Skeletal muscle satellite cell (primary cell): Measurements from ENCODE around the gene STK24.

Experiments
- H3K27me3 ChIP-seq: 2 replicates; pipeline ENCODE4 v1.7.0; 2013; ENCODE audit warnings: low read length; ENCODE audit not compliant: control insufficient read depth, insufficient read depth
- H3K36me3 ChIP-seq: 2 replicates; pipeline ENCODE4 v1.7.0; 2013; ENCODE audit warnings: mild to moderate bottlenecking, control low read depth, low read length; ENCODE audit not compliant: insufficient read depth
- H3K4me1 ChIP-seq: 2 replicates; pipeline ENCODE4 v1.7.0; 2013; ENCODE audit warnings: low read length; ENCODE audit not compliant: control insufficient read depth, insufficient read depth
- H3K4me2 ChIP-seq: 2 replicates; pipeline ENCODE4 v1.7.0; 2013; ENCODE audit warnings: mild to moderate bottlenecking, low read length
- H3K4me3 ChIP-seq: 2 replicates; pipeline ENCODE4 v1.7.0; 2013; ENCODE audit warnings: low read length
- H3K9ac ChIP-seq: 2 replicates; pipeline ENCODE4 v1.7.0; 2013; ENCODE audit warnings: mild to moderate bottlenecking, low read depth, low read length, moderate library complexity
- H3K9me3 ChIP-seq: replicated peaks from 2 replicates; pipeline ENCODE4 v1.7.0; 2013; ENCODE audit warnings: mild to moderate bottlenecking, control low read depth, low read length

STK24 gene

DNA sequence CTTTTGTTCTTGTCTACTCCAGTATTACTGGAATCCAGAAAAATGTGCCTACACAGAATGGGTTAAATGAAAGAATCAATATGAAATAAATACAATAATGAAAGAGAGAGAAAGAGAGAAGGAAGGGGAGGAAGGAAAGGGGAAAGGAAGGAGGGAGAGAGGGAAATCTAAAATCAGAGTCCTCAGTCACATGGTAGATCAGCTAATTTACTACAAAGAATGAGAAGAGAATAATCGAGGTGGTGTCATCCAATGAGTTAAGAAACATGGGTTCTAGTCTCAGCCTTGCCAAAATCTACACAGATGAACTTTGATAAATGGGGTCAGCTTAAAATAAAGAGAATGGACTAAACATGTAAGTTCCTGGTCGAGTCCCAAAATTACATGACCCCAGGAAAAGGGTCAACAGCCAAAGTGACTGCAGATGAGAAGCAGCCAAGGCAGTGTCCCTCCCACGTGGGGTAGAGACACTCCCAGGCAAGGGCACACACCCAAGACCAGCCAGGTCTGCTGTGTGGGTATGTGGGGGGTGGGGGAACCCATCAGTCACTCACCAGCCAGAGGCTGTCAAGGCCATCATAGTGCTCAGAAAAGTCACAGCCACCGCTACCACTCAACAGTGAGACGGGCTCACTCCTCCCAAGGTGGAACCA is 103.6 kb downstream of the STK24 start:
- Histone ChIP-seq H3K4me1 (peaks cover 36% of the 10 kb centered on the region), H3K4me2 (no peak overlapping the region), H3K9me3 (no peaks in the 10 kb centered on the region), H3K9ac (no peak overlapping the region), H3K4me3 (no peak overlapping the region), H3K27me3 (no peaks in the 10 kb centered on the region), H3K36me3 (peaks cover 41% of the 10 kb centered on the region)

- Histone ChIP-seq H3K27me3 (no peaks in the 10 kb centered on the region), H3K9me3 (no peaks in the 10 kb centered on the region), H3K9ac (no peak overlapping the region), H3K36me3 (peaks cover 48% of the 10 kb centered on the region), H3K4me1 (peaks cover 24% of the 10 kb centered on the region), H3K4me3 (no peak overlapping the region), H3K4me2 (no peak overlapping the region)
These were observed 105.0 kb downstream of the STK24 start for GRCh38 chr13:98471934-98472333.

- no peak overlapping the region for H3K4me3 ChIP-seq
- peaks cover 14% of the 10 kb centered on the region for H3K4me1 ChIP-seq
- no peak overlapping the region for H3K4me2 ChIP-seq
- peaks cover 53% of the 10 kb centered on the region for H3K36me3 ChIP-seq
- no peaks in the 10 kb centered on the region for H3K27me3 ChIP-seq
- H3K9ac ChIP-seq = no peak overlapping the region
- no peaks in the 10 kb centered on the region for H3K9me3 ChIP-seq
These were observed 106.0 kb downstream of the STK24 start for GRCh38 chr13:98470920-98471319.

- Histone ChIP-seq H3K36me3 (peaks cover 59% of the 10 kb centered on the region), H3K4me1 (peaks cover 5% of the 10 kb centered on the region), H3K9me3 (no peaks in the 10 kb centered on the region)
These were observed 108.0 kb downstream of the STK24 start for GRCh38 chr13:98468929-98469328.

DNA sequence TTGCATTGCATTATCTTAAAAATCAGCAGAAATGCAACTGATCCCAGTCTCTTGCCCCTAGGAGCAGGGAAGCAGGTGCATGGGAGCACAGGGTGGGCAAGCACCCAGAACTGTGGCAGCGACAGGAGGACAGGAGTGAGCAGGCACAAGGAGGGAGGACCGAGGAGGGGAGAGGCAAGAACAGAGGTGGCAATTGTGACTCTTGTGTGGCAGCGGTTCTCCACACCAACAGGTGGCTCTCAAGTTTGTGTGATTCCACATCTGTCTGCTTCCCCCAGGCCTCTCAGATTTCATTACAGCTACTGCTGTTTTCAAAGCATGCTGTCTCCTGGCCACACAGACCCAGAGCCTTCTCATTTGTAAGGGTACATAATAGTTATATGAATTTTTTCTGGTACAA is 108.5 kb downstream of the STK24 start:
- peaks cover 56% of the 10 kb centered on the region for H3K36me3 ChIP-seq

More at GRCh38 chr13:98468929-98469328, 108.0 kb downstream of the STK24 start:
- Histone ChIP-seq H3K9ac (no peak overlapping the region), H3K4me2 (no peak overlapping the region), H3K27me3 (no peaks in the 10 kb centered on the region), H3K4me3 (no peak overlapping the region)

DNA sequence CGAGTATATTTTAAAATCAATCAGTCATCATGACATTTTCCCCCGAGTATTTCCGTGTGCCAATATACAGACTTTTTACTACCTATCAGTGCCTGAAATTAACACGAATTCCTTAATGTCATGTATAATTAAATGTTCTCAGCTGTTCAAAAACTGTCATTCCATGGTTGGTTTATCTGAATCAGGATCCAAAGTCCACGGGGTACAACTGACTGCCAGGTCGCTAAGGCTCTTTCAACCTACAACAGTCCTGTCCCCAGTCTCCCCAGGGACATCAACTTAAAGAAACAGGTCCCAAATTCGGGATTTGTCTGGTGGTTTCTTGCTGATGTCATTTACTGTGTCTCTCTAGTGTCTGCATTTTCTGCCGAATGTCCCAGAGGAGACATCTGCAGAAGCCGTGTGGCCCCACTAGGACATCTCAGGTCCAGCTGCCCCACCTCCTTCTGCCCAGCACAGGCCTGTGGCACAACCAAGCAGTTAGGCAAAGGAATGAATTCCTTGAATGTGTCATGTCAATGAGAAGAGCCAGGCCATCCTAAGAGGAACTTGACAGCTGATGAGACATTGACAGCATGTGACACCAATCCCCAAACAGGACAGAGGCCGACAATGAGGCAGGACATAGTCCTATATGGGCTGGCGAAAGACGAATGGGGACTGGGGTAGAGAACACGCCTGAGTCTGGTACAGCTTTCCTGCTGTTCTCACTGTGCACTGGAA is 109.5 kb downstream of the STK24 start:
- Histone ChIP-seq H3K4me1 (peaks cover 5% of the 10 kb centered on the region), H3K4me2 (no peak overlapping the region), H3K36me3 (peaks cover 59% of the 10 kb centered on the region)

More for the DNA sequence above, 108.5 kb downstream of the STK24 start:
- H3K9ac ChIP-seq = no peak overlapping the region
- no peak overlapping the region for H3K4me2 ChIP-seq
- no peaks in the 10 kb centered on the region for H3K27me3 ChIP-seq
- no peaks in the 10 kb centered on the region for H3K9me3 ChIP-seq
- H3K4me3 ChIP-seq = no peak overlapping the region
- H3K4me1 ChIP-seq = peaks cover 5% of the 10 kb centered on the region

DNA sequence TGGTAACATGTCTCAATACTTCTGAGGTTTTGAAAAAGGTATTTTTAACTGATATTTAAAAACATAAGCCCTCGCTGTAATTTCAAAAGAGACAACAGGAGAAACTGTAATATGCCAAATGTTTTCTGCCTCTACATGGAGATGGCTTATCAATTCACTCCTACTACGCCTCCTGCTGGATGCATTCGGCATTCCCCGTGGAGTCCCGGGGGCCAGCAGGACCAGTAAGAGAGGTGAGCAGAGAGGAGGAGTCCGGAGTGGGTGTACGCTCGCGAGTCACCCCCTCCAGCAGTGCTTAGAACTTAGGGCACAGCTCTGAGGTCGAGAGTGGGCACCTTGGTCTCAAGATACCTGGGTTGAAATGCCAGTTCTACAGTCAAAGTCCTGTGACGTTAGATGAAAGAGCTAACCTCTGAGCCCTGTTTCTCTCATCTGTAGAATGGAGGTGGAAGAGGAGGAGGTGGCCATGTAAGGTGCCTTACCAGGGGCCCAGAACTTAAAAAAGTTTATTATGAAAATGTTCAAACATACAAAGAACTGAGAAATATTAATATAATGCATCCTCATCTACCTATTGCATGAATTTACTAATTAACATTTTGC is 110.2 kb downstream of the STK24 start:
- Histone ChIP-seq H3K9me3 (no peaks in the 10 kb centered on the region), H3K4me1 (peaks cover 5% of the 10 kb centered on the region), H3K36me3 (peaks cover 56% of the 10 kb centered on the region), H3K4me2 (no peak overlapping the region), H3K9ac (no peak overlapping the region), H3K4me3 (no peak overlapping the region), H3K27me3 (no peaks in the 10 kb centered on the region)

More for the DNA sequence above, 109.5 kb downstream of the STK24 start:
- H3K9me3 ChIP-seq = no peaks in the 10 kb centered on the region
- H3K4me3 ChIP-seq = no peak overlapping the region
- no peak overlapping the region for H3K9ac ChIP-seq
- no peaks in the 10 kb centered on the region for H3K27me3 ChIP-seq

DNA sequence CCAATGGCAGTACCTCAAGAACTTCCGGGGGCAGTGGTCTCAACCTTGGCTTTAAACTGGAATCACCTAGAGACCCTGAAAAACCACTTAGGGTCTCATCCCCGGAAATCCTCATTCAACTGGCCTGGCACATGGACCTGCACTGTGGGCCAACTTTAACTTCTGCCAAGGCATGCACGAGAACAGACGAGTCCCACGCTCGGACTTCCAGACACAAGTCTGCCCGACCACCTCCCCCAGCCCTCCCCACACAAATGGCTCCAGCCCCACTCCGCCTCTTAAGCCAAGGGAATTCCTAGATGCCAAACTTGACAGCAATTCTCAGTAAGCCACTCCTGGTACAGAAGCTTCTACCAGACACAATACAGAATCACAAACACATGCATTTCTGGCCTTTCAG is 114.0 kb downstream of the STK24 start:
- Histone ChIP-seq H3K9me3 (no peaks in the 10 kb centered on the region), H3K4me2 (no peak overlapping the region), H3K9ac (no peak overlapping the region), H3K36me3 (peaks cover 68% of the 10 kb centered on the region), H3K4me3 (no peak overlapping the region), H3K27me3 (no peaks in the 10 kb centered on the region), H3K4me1 (no peaks in the 10 kb centered on the region)

- H3K4me1 ChIP-seq = no peaks in the 10 kb centered on the region
- no peak overlapping the region for H3K9ac ChIP-seq
- peaks cover 66% of the 10 kb centered on the region for H3K36me3 ChIP-seq
- H3K4me2 ChIP-seq = no peak overlapping the region
- H3K27me3 ChIP-seq = no peaks in the 10 kb centered on the region
- no peaks in the 10 kb centered on the region for H3K9me3 ChIP-seq
- no peak overlapping the region for H3K4me3 ChIP-seq
These were observed 114.5 kb downstream of the STK24 start for GRCh38 chr13:98462241-98462882.

DNA sequence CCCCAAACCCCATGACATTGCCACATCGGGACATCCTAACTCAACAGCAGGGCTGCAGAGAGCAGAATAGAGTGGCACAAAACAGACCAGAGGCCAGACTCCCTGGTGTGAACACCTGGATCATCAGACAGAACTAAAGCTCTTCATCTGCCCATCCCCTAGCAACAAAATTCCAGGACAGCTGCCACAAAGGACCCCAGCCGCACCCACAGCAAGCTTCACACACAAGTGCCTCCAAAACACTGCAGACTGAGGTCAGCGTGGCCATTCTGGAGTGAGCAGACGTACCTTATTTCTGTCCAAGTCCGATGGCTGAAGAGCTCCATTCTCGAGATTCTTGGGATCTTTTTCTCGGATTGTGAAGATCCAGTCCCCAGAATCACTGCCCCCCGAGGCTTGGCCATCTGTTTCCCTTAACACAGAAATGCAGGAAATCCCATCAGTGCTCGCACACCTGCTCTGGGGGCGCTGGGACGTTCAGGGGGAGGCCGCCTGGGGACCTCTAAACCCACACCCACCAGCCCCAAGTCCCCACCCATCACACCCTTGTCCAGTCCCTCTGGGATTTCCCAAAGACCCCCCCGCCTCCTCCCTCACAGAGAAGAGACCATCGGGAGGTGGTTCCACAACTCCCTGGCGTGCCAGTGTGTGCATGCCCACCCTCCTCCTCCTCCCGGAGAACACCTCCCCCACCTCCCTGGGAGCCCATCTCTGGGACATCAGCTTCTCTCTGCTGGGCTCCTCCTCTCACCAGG is 115.2 kb downstream of the STK24 start:
- Histone ChIP-seq H3K4me1 (no peaks in the 10 kb centered on the region), H3K9ac (no peak overlapping the region), H3K4me2 (no peak overlapping the region), H3K27me3 (no peaks in the 10 kb centered on the region), H3K9me3 (no peaks in the 10 kb centered on the region), H3K4me3 (no peak overlapping the region), H3K36me3 (peaks cover 70% of the 10 kb centered on the region)

DNA sequence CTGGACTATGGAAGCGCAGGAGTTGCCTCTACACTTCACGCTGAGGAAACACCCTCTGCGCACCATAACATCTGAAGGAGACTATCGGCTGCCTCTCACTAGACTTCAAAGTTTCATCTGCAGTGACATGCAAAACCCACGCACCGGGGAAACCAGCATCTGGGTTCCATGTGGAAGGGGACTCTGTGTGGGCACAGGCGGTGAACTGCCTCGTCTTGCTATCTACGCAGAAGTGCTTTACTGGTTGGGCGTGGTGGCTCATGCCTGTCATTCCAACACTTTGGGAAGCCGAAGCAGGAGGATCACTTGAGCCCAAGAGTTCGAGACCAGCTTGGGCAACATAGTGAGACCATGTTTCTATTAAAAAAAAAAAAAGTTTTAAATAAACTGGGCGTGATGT is 116.4 kb downstream of the STK24 start:
- Histone ChIP-seq H3K27me3 (no peaks in the 10 kb centered on the region), H3K4me1 (peaks cover 1% of the 10 kb centered on the region), H3K4me2 (no peak overlapping the region), H3K4me3 (no peak overlapping the region), H3K36me3 (peaks cover 70% of the 10 kb centered on the region), H3K9ac (no peak overlapping the region), H3K9me3 (no peaks in the 10 kb centered on the region)
